Measurements from ENCODE around the gene SESN1. TPM values are rescaled to one million over a fixed set of nuclear protein-coding genes. Genes with fewer than 3 reads are reported as not detected.
A peak's percentile ranks its signal among the peaks of the same experiment; 100 is the strongest.

SESN1 gene
- total RNA-seq, 1 donor from 2014 or later = 18.4 TPM

DNA sequence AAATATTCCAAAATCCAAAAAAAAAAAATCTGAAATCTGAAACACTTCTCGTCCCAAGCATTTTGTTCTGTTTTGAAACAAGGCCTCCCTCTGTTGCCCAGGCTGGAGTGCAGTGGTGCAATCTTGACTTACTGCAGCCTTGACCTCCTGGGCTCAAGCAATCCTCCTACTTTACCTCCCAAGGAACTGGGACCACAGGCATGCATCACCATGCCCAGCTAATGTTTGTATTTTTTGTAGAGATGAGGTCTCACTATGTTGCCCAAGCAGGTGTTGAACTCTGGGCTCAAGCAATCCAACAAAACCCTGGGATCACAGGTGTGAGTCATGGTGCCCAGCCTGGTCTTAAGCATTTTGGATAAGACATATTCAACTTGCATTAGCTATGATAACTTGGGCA is 13.6 kb downstream of the SESN1 start:
- no peak for DNase-seq (ENCODE audit: low read depth)
- no peak for FAIRE-seq
- Histone ChIP-seq H3K36me3 (ENCODE audit: control insufficient read depth, insufficient read depth, low read length) (no peaks in the 10 kb centered on the region), H3K27me3 (ENCODE audit: control insufficient read depth, insufficient read depth, low read length) (no peaks in the 10 kb centered on the region), H3K4me3 (ENCODE audit: low read depth, low read length) (no peak overlapping the region)
- TF ChIP-seq, protein P1, sequence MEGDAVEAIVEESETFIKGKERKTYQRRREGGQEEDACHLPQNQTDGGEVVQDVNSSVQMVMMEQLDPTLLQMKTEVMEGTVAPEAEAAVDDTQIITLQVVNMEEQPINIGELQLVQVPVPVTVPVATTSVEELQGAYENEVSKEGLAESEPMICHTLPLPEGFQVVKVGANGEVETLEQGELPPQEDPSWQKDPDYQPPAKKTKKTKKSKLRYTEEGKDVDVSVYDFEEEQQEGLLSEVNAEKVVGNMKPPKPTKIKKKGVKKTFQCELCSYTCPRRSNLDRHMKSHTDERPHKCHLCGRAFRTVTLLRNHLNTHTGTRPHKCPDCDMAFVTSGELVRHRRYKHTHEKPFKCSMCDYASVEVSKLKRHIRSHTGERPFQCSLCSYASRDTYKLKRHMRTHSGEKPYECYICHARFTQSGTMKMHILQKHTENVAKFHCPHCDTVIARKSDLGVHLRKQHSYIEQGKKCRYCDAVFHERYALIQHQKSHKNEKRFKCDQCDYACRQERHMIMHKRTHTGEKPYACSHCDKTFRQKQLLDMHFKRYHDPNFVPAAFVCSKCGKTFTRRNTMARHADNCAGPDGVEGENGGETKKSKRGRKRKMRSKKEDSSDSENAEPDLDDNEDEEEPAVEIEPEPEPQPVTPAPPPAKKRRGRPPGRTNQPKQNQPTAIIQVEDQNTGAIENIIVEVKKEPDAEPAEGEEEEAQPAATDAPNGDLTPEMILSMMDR (IDR thresholded peaks at IDR 0.05; ENCODE audit: insufficient read depth, low read length, severe bottlenecking) = no peak

- Histone ChIP-seq H3K4me3 (ENCODE audit: low read depth, low read length) (no peak overlapping the region), H3K36me3 (ENCODE audit: control insufficient read depth, insufficient read depth, low read length) (no peaks in the 10 kb centered on the region), H3K27me3 (ENCODE audit: control insufficient read depth, insufficient read depth, low read length) (no peaks in the 10 kb centered on the region)
- TF ChIP-seq, protein P1 (IDR thresholded peaks at IDR 0.05; ENCODE audit: insufficient read depth, low read length, severe bottlenecking) = no peak
- DNase-seq (ENCODE audit: low read depth) = no peak
- FAIRE-seq = no peak
Observed at GRCh38 chr6:109079981-109080380, 14.7 kb downstream of the SESN1 start.

DNA sequence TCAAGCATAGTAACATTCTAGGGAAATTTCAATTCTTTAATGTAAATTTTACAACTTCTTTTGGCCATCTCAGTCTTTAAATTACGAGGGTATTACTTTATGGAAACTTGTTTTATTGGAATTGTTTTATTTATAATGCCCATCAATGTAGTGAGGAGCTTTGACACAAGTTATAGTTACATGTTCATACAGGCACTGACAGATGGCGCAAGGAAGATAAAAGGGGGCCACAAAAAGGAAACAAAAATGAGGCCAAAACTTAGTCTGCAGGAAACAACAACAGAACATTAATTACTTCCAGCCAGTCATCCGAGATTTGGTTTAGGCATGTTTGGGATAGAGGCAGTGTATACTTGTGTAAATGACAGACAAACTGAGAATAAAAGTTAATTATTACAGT is 18.3 kb downstream of the SESN1 start:
- DNase-seq (ENCODE audit: low read depth) (no peak), FAIRE-seq (no peak)
- Histone ChIP-seq H3K27me3 (ENCODE audit: control insufficient read depth, insufficient read depth, low read length) (no peaks in the 10 kb centered on the region), H3K36me3 (ENCODE audit: control insufficient read depth, insufficient read depth, low read length) (no peaks in the 10 kb centered on the region), H3K4me3 (ENCODE audit: low read depth, low read length) (no peak overlapping the region)
- TF ChIP-seq, protein P1 (IDR thresholded peaks at IDR 0.05; ENCODE audit: insufficient read depth, low read length, severe bottlenecking) = no peak

DNA sequence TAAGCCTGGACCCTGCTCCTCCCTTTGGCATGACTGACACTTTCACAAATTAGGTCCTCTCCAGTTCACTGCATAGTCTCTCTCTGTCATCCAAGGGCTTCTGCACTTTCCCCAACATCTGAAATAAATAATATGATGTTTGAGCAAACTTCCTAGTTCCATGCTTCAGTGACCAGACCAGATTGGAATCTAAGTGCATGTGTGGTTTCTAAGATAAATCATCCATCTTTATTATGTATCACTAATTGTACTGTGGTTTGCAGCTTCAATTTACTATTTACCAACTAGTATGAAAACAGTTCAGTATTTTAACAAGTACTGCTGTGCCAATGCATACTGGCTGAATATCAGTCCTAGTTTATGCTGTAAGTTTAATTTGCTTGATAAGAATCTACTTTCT is 18.7 kb downstream of the SESN1 start:
- H3K27me3 ChIP-seq (ENCODE audit: control insufficient read depth, insufficient read depth, low read length) = no peaks in the 10 kb centered on the region
- H3K36me3 ChIP-seq (ENCODE audit: control insufficient read depth, insufficient read depth, low read length) = no peaks in the 10 kb centered on the region
- TF ChIP-seq, protein P1 (IDR thresholded peaks at IDR 0.05; ENCODE audit: insufficient read depth, low read length, severe bottlenecking) = no peak
- FAIRE-seq (no peak), DNase-seq (ENCODE audit: low read depth) (no peak)
- H3K4me3 ChIP-seq (ENCODE audit: low read depth, low read length) = no peak overlapping the region

DNA sequence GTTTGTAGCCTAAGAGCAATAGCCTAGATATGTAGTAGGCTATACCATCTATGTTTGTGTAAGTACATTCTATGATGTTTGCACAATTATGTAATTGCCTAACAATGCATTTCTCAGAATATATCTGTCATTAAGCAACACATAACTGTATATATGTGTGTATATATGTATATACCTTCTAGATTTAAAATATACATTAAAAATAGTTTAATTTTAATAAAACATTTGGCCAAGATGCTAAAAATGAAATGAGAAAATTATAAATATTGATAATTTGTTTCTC is 20.6 kb downstream of the SESN1 start:
- Histone ChIP-seq H3K27me3 (ENCODE audit: control insufficient read depth, insufficient read depth, low read length) (no peaks in the 10 kb centered on the region), H3K36me3 (ENCODE audit: control insufficient read depth, insufficient read depth, low read length) (no peaks in the 10 kb centered on the region), H3K4me3 (ENCODE audit: low read depth, low read length) (no peak overlapping the region)
- FAIRE-seq (no peak), DNase-seq (ENCODE audit: low read depth) (no peak)
- TF ChIP-seq, protein P1 (IDR thresholded peaks at IDR 0.05; ENCODE audit: insufficient read depth, low read length, severe bottlenecking) = no peak

DNA sequence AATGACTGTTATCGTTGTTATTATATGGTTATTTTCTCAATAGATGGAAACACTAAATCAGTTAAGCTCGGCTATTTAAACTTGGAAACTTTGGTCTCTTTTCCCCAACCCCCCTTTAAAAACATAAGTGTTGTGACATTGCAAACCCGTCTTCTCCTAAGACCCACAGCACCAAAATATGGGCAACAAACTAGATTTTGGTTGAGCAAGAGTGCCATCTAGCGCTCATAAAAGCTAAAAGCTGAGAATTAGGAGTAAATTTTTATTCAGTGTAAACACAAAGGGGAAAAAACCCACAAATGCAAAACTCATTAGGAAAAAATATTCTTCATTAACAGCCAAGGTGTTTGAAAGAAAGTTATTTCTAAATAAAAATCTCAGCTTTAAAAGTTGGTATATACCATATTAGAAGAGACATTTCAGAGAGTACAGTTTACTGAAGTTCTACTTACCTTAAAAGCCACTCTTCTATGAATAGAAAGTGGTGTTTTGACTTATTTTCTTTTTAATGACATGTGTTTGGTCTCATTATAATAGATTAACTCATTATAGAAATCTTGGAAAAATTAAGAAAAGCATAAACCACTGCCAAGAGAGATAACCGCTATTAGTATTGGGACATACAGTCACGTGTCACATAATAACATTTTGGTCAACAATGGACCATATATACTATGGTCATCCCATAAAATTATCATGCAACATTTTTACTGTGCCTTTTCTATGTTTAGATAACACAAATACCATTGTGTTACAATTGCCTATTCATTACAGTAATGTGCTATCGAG is 21.1 kb downstream of the SESN1 start:
- no peak for FAIRE-seq
- TF ChIP-seq, protein P1 (IDR thresholded peaks at IDR 0.05; ENCODE audit: insufficient read depth, low read length, severe bottlenecking) = peak; percentile 42
- Histone ChIP-seq H3K4me3 (ENCODE audit: low read depth, low read length) (no peak overlapping the region), H3K27me3 (ENCODE audit: control insufficient read depth, insufficient read depth, low read length) (no peaks in the 10 kb centered on the region), H3K36me3 (ENCODE audit: control insufficient read depth, insufficient read depth, low read length) (no peaks in the 10 kb centered on the region)
- peak; percentile 59 for DNase-seq (ENCODE audit: low read depth)

Measured in bronchial epithelial cell (primary cell).